K562 (cell line): ENCODE results near the gene SERTAD3. TPM values are rescaled to one million over a fixed set of nuclear protein-coding genes. Genes with fewer than 3 reads are reported as not detected.

Experiments
- ATAC-seq: fragments of 200-7000 bp; cut with Tn5 transposase; 3 replicates; pipeline ENCODE4 v1.9.1; 2020; ENCODE audit warnings: moderate library complexity
- BruUV-seq: library from RNA; stranded (reverse); fragments of 400-500 nt; replicated peaks from 2 replicates; lab custom pipeline; 2021; lab: Mats Ljungman, UMichigan
- CTCF ChIA-PET: fragments of 300-600 bp; formaldehyde crosslinking; extraction: SDS; loops from one replicate; lab custom pipeline; 2021; ENCODE audit warnings: low intra/inter-chr PET ratio; lab: Yijun Ruan, JAX
- POLR2A ChIA-PET: fragments of 300-600, 350-650 bp; sonication (Branson Sonifier 250); formaldehyde crosslinking; extraction: SDS; loops from one replicate; lab custom pipeline; 2021; ENCODE audit warnings: antibody characterized with exemption, inconsistent platforms; lab: Yijun Ruan, JAX
- DNase-seq, 4 experiments: peaks; one replicate each; pipeline versions ENCODE4 v3.0.0 to v3.0.0-alpha.2; 2011 to 2018; ENCODE audit warnings: low spot score in 3 of 4, mixed read lengths in 3 of 4; ENCODE audit errors: extremely low read depth in 1 of 4
- FAIRE-seq: peaks from 2 replicates; lab custom pipeline; 2011; peaks lifted over from hg19 to GRCh38; lab: Jason Lieb, UNC
- H2AFZ ChIP-seq: 2 replicates; pipeline ENCODE4 v1.6.0; 2011; ENCODE audit warnings: low read depth, low read length, control low read depth, inconsistent platforms
- H3K27ac ChIP-seq: fragments of 200-600 bp; 3 replicates; pipeline ENCODE4 v1.8.0; 2011; ENCODE audit warnings: low read depth, mild to moderate bottlenecking, control low read depth, inconsistent platforms, low read length, moderate library complexity, mixed read lengths; ENCODE audit errors: extremely low read depth
- H3K27me3 ChIP-seq, 2 experiments: fragments of 300-600 bp in 1 of 2; 2 replicates in 1 of 2; 3 replicates in 1 of 2; pipeline versions ENCODE4 v1.6.0 to v1.8.0; 2011; ENCODE audit warnings: inconsistent platforms in 2 of 2, low read length in 2 of 2, mild to moderate bottlenecking in 1 of 2, mixed read lengths in 1 of 2, moderate library complexity in 1 of 2; ENCODE audit not compliant: control insufficient read depth in 2 of 2, insufficient read depth in 2 of 2
- H3K36me3 ChIP-seq: fragments of 300-600 bp; 3 replicates; pipeline ENCODE4 v1.8.0; 2011; ENCODE audit warnings: mild to moderate bottlenecking, low read length, inconsistent platforms; ENCODE audit not compliant: control insufficient read depth, insufficient read depth
- H3K4me1 ChIP-seq, 2 experiments: fragments of 200-600 bp in 1 of 2; replicated peaks in 1 of 2; 2 replicates in 1 of 2; 3 replicates in 1 of 2; pipeline versions ENCODE4 v1.5.1 to v1.8.0; 2011; ENCODE audit warnings: inconsistent platforms in 2 of 2, low read length in 2 of 2, mild to moderate bottlenecking in 1 of 2, mixed read lengths in 1 of 2, moderate library complexity in 1 of 2; ENCODE audit not compliant: control insufficient read depth in 2 of 2, insufficient read depth in 2 of 2
- H3K4me2 ChIP-seq: 2 replicates; pipeline ENCODE4 v1.6.1; 2011; ENCODE audit warnings: low read length, control low read depth, inconsistent platforms, mixed read lengths; ENCODE audit not compliant: insufficient read depth
- H3K4me3 ChIP-seq: fragments of 200-600 bp; sonication (generic), shearing (Covaris generic); 2 replicates; pipeline ENCODE4 v1.5.1; 2016; ENCODE audit warnings: control low read depth, inconsistent platforms
- H3K79me2 ChIP-seq: fragments of 200-600 bp; 3 replicates; pipeline ENCODE4 v1.8.0; 2011; ENCODE audit warnings: low read length, inconsistent platforms; ENCODE audit not compliant: control insufficient read depth, insufficient read depth
- H3K9ac ChIP-seq, 2 experiments: 2 replicates each; pipeline versions ENCODE4 v1.6.0 to v1.6.1; 2011; ENCODE audit warnings: low read depth in 2 of 2, low read length in 2 of 2, control low read depth in 1 of 2, inconsistent platforms in 1 of 2, mild to moderate bottlenecking in 1 of 2, mixed read lengths in 1 of 2; ENCODE audit not compliant: insufficient read depth in 1 of 2
- H3K9me1 ChIP-seq: one replicate; pipeline ENCODE4 v1.6.0; 2011; ENCODE audit warnings: inconsistent platforms, mild to moderate bottlenecking, low read length, moderate library complexity; ENCODE audit not compliant: control insufficient read depth, insufficient read depth
- H3K9me3 ChIP-seq: replicated peaks from 2 replicates; pipeline ENCODE4 v1.5.1; 2011; ENCODE audit warnings: low read depth, low read length, inconsistent platforms; ENCODE audit not compliant: control insufficient read depth, insufficient read depth
- H4K20me1 ChIP-seq: replicated peaks from 2 replicates; pipeline ENCODE4 v1.6.1; 2011; ENCODE audit warnings: low read length, inconsistent platforms, mixed read lengths; ENCODE audit not compliant: control insufficient read depth, insufficient read depth
- ATF7 ChIP-seq: fragments of 450-650 bp; IDR thresholded peaks from 2 replicates; pipeline ENCODE4 v1.7.1; 2014; ENCODE audit warnings: mild to moderate bottlenecking, moderate library complexity
- CBX8 ChIP-seq: fragments of 200-600 bp; sonication (generic); IDR thresholded peaks from 2 replicates; pipeline ENCODE4 v1.6.1; 2012; ENCODE audit warnings: borderline replicate concordance, mixed run types, low read depth, mild to moderate bottlenecking, moderate library complexity, mixed read lengths, low read length, control low read depth, inconsistent platforms; ENCODE audit not compliant: poor library complexity, severe bottlenecking; ENCODE audit errors: extremely low read depth
- CREBBP ChIP-seq: IDR thresholded peaks from one replicate; pipeline ENCODE4 v1.6.1; 2012; ENCODE audit warnings: low read depth, mild to moderate bottlenecking, control low read depth, inconsistent platforms, low read length
- EP300 ChIP-seq: IDR thresholded peaks from 2 replicates; pipeline ENCODE4 v1.6.1; 2012; ENCODE audit warnings: low read length, improper control_type of control experiment
- FOXA3 ChIP-seq, 2 experiments: fragments of 450-650 bp in 1 of 2; sonication (generic) in 1 of 2; formaldehyde crosslinking; IDR thresholded peaks in 1 of 2; conservative IDR thresholded peaks in 1 of 2; 2 replicates each; pipeline versions ENCODE4 v1.4.0 to v1.8.0; 2020 to 2022; ENCODE audit warnings: mild to moderate bottlenecking in 2 of 2, missing genetic modification reagents in 1 of 2
- JUND ChIP-seq, 2 experiments: IDR thresholded peaks; 2 replicates in 1 of 2; 3 replicates in 1 of 2; pipeline ENCODE4 v1.6.1; 2011; ENCODE audit warnings: borderline replicate concordance in 2 of 2, low read depth in 2 of 2, low read length in 2 of 2, improper control_type of control experiment in 1 of 2, missing biosample characterization in 1 of 2, missing genetic modification characterization in 1 of 2, missing genetic modification reagents in 1 of 2
- MTA1 ChIP-seq: fragments of 450-650 bp; IDR thresholded peaks from 2 replicates; pipeline ENCODE4 v1.6.1; 2017; ENCODE audit warnings: borderline replicate concordance
- NR2F6 ChIP-seq: fragments of 450-650 bp; formaldehyde crosslinking; IDR thresholded peaks from 2 replicates; pipeline ENCODE4 v1.4.0; 2020; ENCODE audit warnings: mild to moderate bottlenecking
- PCBP2 ChIP-seq: fragments of 200-400 bp; formaldehyde crosslinking; IDR thresholded peaks from 2 replicates; pipeline ENCODE4 v1.6.1; 2018; ENCODE audit warnings: low read length, low read depth, mild to moderate bottlenecking, moderate library complexity; ENCODE audit not compliant: poor library complexity, severe bottlenecking
- PTTG1 ChIP-seq: fragments of 450-650 bp; IDR thresholded peaks from 2 replicates; pipeline ENCODE4 v1.6.1; 2016; ENCODE audit warnings: low read depth, mild to moderate bottlenecking, missing genetic modification characterization, missing compliant biosample characterization
- RFX1 ChIP-seq: fragments of 450-650 bp; IDR thresholded peaks from 2 replicates; pipeline ENCODE4 v1.6.1; 2016; ENCODE audit warnings: mild to moderate bottlenecking, moderate library complexity
- U2AF2 ChIP-seq: fragments of 200-400 bp; formaldehyde crosslinking; optimal IDR thresholded peaks from 2 replicates; pipeline ENCODE3; 2017; ENCODE audit warnings: low read depth, mild to moderate bottlenecking, low read length
- ZFP1 ChIP-seq: fragments of 450-650 bp; formaldehyde crosslinking; IDR thresholded peaks from 2 replicates; pipeline ENCODE4 v1.4.0; 2020; ENCODE audit warnings: mild to moderate bottlenecking, mixed read lengths
- ZNF41 ChIP-seq: fragments of 250-450 bp; sonication (Bioruptor Pico); conservative IDR thresholded peaks from 2 replicates; pipeline ENCODE4 v1.4.0; 2020; ENCODE audit warnings: mild to moderate bottlenecking
- WGBS: fragments of 100-300 bp; shearing (Covaris generic); methylation state at CpG from one replicate; pipeline ENCODE4 v1.1.6; 2016; ENCODE audit warnings: low coverage, mixed read lengths; ENCODE audit not compliant: insufficient coverage; ENCODE audit errors: missing lambda C conversion rate; 5-methylcytosine and 5-hydroxymethylcytosine counted together
- in situ Hi-C: fragments of 300-500 bp; cut with MboI; formaldehyde crosslinking; loops from 4 replicates; pipeline ENCODE4 v1.15.0; 2018; ENCODE audit warnings: inconsistent platforms, mixed read lengths
- intact Hi-C: fragments of 100-400 bp; cut with micrococcal nuclease; formaldehyde crosslinking; loops from 2 replicates; pipeline ENCODE4 v1.14.2; 2022
- polyA plus RNA-seq, 8 experiments: library from polyadenylated mRNA; depleted of rRNA in 4 of 8; stranded (reverse) in 5 of 8; unstranded in 3 of 8; fragments of >200 nt; fragmentation: Nextera tagmentation in 2 of 8; fragmentation: Illumina TruSeq in 1 of 8; extraction: Ambion mirVana in 2 of 8; extraction: Trizol in 1 of 8; gene quantifications; 2 replicates each; pipeline versions ENCODE4 v1.2.1 to v1.2.3, GENCODE V29; 2011 to 2014; ENCODE audit warnings: inconsistent platforms in 1 of 8, missing spikeins in 1 of 8
- total RNA-seq, 7 experiments: library from RNA; depleted of rRNA in 6 of 7; stranded (reverse); fragments of >200 nt in 6 of 7; fragmentation: Illumina TruSeq in 2 of 7; extraction: Trizol in 2 of 7; gene quantifications; 2 replicates each; pipeline versions ENCODE4 v1.2.1 to v1.2.3, GENCODE V29; 2011 to 2021; ENCODE audit warnings: low replicate concordance in 1 of 7
- TF ChIP-seq, protein P1 (sequence below): fragments of 450-650 bp; formaldehyde crosslinking; IDR thresholded peaks from 2 replicates; pipeline ENCODE4 v1.4.0; 2020; ENCODE audit warnings: mild to moderate bottlenecking, moderate library complexity
- TF ChIP-seq, protein P2 (sequence below): fragments of 450-650 bp; IDR thresholded peaks from 2 replicates; pipeline ENCODE4 v1.6.1; 2016; ENCODE audit warnings: borderline replicate concordance
- TF ChIP-seq, protein P3 (sequence below), 2 experiments: fragments of 450-650 bp in 1 of 2; sonication (generic) in 1 of 2; formaldehyde crosslinking in 1 of 2; IDR thresholded peaks in 1 of 2; conservative IDR thresholded peaks in 1 of 2; 2 replicates each; pipeline versions ENCODE4 v1.6.1 to v1.8.1; 2016 to 2023; ENCODE audit warnings: mild to moderate bottlenecking in 2 of 2, moderate library complexity in 2 of 2, inconsistent platforms in 1 of 2, missing genetic modification reagents in 1 of 2

Gene SERTAD3
- total and polyA plus RNA-seq, 9 of the 15 experiments (the other 6 are each of a cell fraction or from before 2014, with no cell fraction given): 5.4 to 28.9 (median 17.5) TPM

DNA sequence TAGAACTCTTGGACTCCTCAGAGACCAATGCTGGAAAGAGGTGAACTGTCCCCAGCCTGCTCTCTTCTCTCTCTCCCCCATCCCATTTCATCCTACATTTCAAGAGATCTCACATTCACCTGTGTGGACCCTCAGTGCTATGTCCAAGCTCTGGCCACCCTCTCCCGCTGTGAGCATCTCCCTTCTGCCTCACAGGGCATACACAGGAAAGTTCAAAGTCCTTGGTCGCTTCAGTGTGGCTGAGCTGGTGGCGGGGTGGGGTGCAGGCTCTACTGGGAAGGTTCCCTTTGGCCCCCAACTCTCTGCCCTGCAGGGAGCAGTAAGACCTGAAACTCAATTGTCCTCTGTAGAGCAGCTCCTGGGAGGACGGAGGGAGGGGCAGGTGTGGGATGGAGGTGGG is 49.6 kb upstream of the SERTAD3 start (continued):
- TF ChIP-seq, protein P1, sequence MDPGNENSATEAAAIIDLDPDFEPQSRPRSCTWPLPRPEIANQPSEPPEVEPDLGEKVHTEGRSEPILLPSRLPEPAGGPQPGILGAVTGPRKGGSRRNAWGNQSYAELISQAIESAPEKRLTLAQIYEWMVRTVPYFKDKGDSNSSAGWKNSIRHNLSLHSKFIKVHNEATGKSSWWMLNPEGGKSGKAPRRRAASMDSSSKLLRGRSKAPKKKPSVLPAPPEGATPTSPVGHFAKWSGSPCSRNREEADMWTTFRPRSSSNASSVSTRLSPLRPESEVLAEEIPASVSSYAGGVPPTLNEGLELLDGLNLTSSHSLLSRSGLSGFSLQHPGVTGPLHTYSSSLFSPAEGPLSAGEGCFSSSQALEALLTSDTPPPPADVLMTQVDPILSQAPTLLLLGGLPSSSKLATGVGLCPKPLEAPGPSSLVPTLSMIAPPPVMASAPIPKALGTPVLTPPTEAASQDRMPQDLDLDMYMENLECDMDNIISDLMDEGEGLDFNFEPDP (CRISPR knock-in tag): no peak
- TF ChIP-seq FOXA3 (CRISPR knock-in tag; conservative IDR thresholded peaks at IDR 0.05 in 1 of 2, IDR thresholded peaks at IDR 0.05 in 1 of 2) (no peak), CBX8 (no peak), PTTG1 (tag) (no peak), NR2F6 (CRISPR knock-in tag) (no peak), PCBP2 (no peak)

DNA sequence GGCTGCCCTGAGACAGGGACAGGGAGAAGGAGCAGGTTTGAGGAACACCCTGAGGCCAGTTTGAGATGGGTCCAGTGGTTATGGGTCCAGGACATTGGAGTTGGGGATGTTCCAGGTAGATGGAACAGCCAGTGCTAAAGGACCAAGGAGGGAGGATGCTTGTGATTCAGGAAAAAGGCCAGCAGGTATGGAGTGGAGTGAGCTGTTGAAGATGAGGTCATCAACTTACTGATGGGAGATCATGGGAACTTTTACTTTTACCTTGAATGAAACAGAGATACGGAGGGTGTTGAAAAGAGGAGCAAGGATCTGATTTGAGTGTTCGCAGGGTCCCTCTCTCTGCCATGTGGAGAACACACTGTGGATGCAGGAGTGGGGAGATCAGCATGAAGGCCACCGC is 48.1 kb upstream of the SERTAD3 start:
- ATAC-seq (no peak), DNase-seq (no peak), FAIRE-seq (no peak)
- ChIA-PET CTCF (no interaction called here), POLR2A (interaction anchor here (0.7 to 0.8 kb wide), 2 partner anchors 14 to 103 kb away, joined by 3 read pairs; no protein-coding TSS in a partner anchor)
- H3K4me1 ChIP-seq: peaks cover 4 to 25% of the 10 kb centered on the region in 2 experiments
- no peak overlapping the region for H3K27ac ChIP-seq
- H3K27me3 ChIP-seq: no peaks in the 10 kb centered on the region
- peaks cover 3% of the 10 kb centered on the region for H3K9me1 ChIP-seq
- intact Hi-C loops (no loop called here), in situ Hi-C loops (no loop called here)
- no peak overlapping the region for H3K4me2 ChIP-seq
- WGBS: 41% methylated on average over 3 of the region's 3 CpGs
- H3K4me3 ChIP-seq: no peak overlapping the region
- H3K9me3 ChIP-seq: no peaks in the 10 kb centered on the region
- H4K20me1 ChIP-seq: no peaks in the 10 kb centered on the region
- no TSS peak for BruUV-seq
- no peak overlapping the region for H2AFZ ChIP-seq
- no peaks in the 10 kb centered on the region for H3K79me2 ChIP-seq
- H3K36me3 ChIP-seq: no peaks in the 10 kb centered on the region
- H3K9ac ChIP-seq: peak overlapping the region in 1 of 2 experiments; percentile 7; a peak in 1 of 4 replicates
- TF ChIP-seq ZFP1 (CRISPR knock-in tag) (no peak), MTA1 (no peak), ZNF41 (CRISPR knock-in tag) (no peak), U2AF2 (no peak), RFX1 (no peak), JUND (IDR thresholded peaks at IDR 0.05; ENCODE audit: borderline replicate concordance, low read depth, low read length) (0 out of 2 replicates have a peak, but pooled peaks have one; percentile 9), JUND (tag; IDR thresholded peaks at IDR 0.05; ENCODE audit: borderline replicate concordance, low read depth, low read length) (no peak; the same call in 2 of the 3 replicates), ATF7 (peak; percentile 31; the same call in 1 of the 2 replicates), CREBBP (no peak), EP300 (no peak)
- TF ChIP-seq, protein P2, sequence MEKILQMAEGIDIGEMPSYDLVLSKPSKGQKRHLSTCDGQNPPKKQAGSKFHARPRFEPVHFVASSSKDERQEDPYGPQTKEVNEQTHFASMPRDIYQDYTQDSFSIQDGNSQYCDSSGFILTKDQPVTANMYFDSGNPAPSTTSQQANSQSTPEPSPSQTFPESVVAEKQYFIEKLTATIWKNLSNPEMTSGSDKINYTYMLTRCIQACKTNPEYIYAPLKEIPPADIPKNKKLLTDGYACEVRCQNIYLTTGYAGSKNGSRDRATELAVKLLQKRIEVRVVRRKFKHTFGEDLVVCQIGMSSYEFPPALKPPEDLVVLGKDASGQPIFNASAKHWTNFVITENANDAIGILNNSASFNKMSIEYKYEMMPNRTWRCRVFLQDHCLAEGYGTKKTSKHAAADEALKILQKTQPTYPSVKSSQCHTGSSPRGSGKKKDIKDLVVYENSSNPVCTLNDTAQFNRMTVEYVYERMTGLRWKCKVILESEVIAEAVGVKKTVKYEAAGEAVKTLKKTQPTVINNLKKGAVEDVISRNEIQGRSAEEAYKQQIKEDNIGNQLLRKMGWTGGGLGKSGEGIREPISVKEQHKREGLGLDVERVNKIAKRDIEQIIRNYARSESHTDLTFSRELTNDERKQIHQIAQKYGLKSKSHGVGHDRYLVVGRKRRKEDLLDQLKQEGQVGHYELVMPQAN: no peak
- TF ChIP-seq, protein P3, sequence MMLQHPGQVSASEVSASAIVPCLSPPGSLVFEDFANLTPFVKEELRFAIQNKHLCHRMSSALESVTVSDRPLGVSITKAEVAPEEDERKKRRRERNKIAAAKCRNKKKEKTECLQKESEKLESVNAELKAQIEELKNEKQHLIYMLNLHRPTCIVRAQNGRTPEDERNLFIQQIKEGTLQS (IDR thresholded peaks at IDR 0.05): peak; percentile 65
- TF ChIP-seq, protein P3 (CRISPR knock-in tag; conservative IDR thresholded peaks at IDR 0.05): no peak
